Right lobe of liver (tissue), 4 donors: Measurements from ENCODE around the gene FHIT.

Experiments used
- CTCF ChIP-seq, 4 donors: fragments of 200-600 bp in 3 of 4; fragments of 450-650 bp in 1 of 4; IDR thresholded peaks; one replicate each; pipeline versions ENCODE4 v1.5.1 to v1.8.0; 2016 to 2022; ENCODE audit warnings: antibody characterized with exemption in 4 of 4, mild to moderate bottlenecking in 2 of 4
- POLR2A ChIP-seq: fragments of 450-650 bp; IDR thresholded peaks from one replicate; pipeline ENCODE4 v1.6.1; 2017; ENCODE audit warnings: antibody characterized with exemption, mild to moderate bottlenecking
- donor health status: DM: no; HTN: no; CAD: no.
- donor health status: DM: no; HTN: no; CAD: no.
- donor health status: DM: no; HTN: yes; CAD: no.

GRCh38 chr3:61035573-61035972 lies 215.7 kb downstream of the FHIT start:
- TF ChIP-seq POLR2A (no peak), CTCF (IDR thresholded peaks at IDR 0.05) (no peak)
